PC-9 (cell line): ENCODE measurements around the gene RGS7.

Experiments used
- EZH2 ChIP-seq: fragments of 200-600 bp; sonication (generic); IDR thresholded peaks from 2 replicates; pipeline ENCODE4 v1.8.0; 2017; ENCODE audit warnings: antibody characterized with exemption, low read depth
- TF ChIP-seq, protein P1 (sequence below): fragments of 200-600 bp; sonication (generic); conservative IDR thresholded peaks from 2 replicates; pipeline ENCODE4 v1.6.1; 2017; ENCODE audit warnings: mixed run types, antibody characterized with exemption, mild to moderate bottlenecking, moderate library complexity

DNA sequence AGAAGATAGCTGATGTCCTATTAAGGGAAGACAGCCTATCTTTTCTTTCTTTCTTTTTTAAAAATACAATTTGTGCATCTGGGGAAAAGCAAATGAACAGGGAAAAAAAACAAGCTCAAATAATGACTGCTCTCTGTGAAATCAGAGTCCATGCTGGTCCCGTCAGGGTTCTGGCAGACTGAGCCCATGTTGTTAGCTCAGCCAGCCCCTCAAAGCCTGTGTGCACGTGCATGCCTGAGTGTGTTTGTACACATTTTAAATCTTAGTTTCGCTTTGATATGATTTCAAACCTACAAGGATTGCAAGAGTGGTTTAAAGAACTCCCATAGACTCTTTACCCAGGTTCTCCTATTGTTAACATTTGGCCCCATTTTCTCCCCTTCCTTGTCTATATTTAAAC is 513.2 kb downstream of the RGS7 start:
- TF ChIP-seq, protein P1, sequence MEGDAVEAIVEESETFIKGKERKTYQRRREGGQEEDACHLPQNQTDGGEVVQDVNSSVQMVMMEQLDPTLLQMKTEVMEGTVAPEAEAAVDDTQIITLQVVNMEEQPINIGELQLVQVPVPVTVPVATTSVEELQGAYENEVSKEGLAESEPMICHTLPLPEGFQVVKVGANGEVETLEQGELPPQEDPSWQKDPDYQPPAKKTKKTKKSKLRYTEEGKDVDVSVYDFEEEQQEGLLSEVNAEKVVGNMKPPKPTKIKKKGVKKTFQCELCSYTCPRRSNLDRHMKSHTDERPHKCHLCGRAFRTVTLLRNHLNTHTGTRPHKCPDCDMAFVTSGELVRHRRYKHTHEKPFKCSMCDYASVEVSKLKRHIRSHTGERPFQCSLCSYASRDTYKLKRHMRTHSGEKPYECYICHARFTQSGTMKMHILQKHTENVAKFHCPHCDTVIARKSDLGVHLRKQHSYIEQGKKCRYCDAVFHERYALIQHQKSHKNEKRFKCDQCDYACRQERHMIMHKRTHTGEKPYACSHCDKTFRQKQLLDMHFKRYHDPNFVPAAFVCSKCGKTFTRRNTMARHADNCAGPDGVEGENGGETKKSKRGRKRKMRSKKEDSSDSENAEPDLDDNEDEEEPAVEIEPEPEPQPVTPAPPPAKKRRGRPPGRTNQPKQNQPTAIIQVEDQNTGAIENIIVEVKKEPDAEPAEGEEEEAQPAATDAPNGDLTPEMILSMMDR = no peak
- TF ChIP-seq EZH2 = no peak
